Neuron (in vitro differentiated cells): ENCODE data around the gene FRMD4A.

Experiments used
- H2AFZ ChIP-seq: one replicate; pipeline ENCODE4 v1.6.1; 2013; ENCODE audit warnings: low read depth, mild to moderate bottlenecking, inconsistent platforms, low read length, moderate library complexity
- H3K27me3 ChIP-seq: one replicate; pipeline ENCODE4 v1.6.1; 2013; ENCODE audit warnings: low read length; ENCODE audit not compliant: insufficient read depth
- H3K36me3 ChIP-seq: one replicate; pipeline ENCODE4 v1.6.1; 2013; ENCODE audit warnings: low read length; ENCODE audit not compliant: insufficient read depth
- H3K4me1 ChIP-seq: one replicate; pipeline ENCODE4 v1.6.1; 2013; ENCODE audit warnings: low read length; ENCODE audit not compliant: insufficient read depth
- H3K4me3 ChIP-seq: 2 replicates; pipeline ENCODE4 v1.5.1; 2013; ENCODE audit warnings: mild to moderate bottlenecking, low read length, moderate library complexity
- H3K9me3 ChIP-seq: one replicate; pipeline ENCODE4 v1.6.1; 2013; ENCODE audit warnings: low read length

FRMD4A gene

DNA sequence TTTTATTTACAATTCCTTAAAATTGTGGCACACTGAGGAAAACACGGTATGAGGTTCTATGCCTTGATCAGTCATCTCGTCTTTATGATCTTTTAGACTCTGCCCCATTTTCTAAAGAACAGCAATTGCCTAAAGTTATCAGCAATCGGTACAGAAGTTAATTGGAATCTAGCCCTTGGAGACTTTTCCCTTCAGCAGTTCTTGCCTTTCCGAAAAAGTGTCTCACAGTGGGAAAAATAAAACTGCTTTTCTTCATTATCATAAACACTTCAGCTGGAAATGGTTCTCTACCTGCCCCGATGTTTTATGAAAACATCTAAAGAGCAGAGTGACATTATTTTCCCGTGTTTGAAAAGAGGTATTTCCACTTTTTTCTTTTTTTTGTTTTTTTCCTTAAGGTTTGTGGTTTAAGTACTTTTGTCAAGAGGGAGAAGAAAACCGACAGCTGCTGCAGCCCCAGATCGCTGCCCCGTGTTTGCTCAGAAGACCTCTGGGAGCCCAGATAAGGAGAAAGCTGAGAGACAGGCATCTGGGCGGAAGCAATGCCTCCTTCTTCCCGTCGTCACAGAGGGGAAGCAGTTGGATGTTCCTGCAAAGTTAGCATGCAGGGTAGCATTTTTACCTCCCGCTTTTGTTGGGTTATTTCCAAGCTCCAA lies 149.7 kb downstream of the FRMD4A start:
- no peaks in the 10 kb centered on the region for H3K9me3 ChIP-seq

DNA sequence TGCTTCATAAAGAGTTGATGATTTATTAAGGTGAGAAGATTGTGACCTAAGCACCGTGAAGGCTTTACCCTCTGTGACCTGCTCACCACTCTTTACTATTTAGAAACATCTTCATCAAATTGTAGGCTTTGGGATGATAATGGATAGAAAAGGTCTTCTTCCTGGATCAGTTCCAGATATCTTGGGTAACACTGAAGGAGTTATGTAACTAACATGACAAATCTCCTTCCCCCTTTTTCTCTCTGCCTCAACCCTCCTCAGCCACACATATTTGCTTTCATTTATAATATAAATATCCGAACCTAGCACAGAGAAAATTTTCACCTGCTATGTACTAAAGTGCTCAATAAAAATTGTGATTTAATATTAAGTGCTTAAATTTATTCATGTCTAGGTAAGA lies 151.5 kb downstream of the FRMD4A start:
- peaks cover 10% of the 10 kb centered on the region for H3K4me1 ChIP-seq
- no peak overlapping the region for H3K4me3 ChIP-seq
- no peaks in the 10 kb centered on the region for H3K36me3 ChIP-seq
- H3K27me3 ChIP-seq, result no peaks in the 10 kb centered on the region
- H2AFZ ChIP-seq, result no peak overlapping the region
- H3K9me3 ChIP-seq, result no peaks in the 10 kb centered on the region

More for the DNA sequence above, 149.7 kb downstream of the FRMD4A start:
- Histone ChIP-seq H3K4me3 (no peak overlapping the region), H3K4me1 (peaks cover 3% of the 10 kb centered on the region), H2AFZ (no peak overlapping the region), H3K27me3 (no peaks in the 10 kb centered on the region), H3K36me3 (no peaks in the 10 kb centered on the region)

DNA sequence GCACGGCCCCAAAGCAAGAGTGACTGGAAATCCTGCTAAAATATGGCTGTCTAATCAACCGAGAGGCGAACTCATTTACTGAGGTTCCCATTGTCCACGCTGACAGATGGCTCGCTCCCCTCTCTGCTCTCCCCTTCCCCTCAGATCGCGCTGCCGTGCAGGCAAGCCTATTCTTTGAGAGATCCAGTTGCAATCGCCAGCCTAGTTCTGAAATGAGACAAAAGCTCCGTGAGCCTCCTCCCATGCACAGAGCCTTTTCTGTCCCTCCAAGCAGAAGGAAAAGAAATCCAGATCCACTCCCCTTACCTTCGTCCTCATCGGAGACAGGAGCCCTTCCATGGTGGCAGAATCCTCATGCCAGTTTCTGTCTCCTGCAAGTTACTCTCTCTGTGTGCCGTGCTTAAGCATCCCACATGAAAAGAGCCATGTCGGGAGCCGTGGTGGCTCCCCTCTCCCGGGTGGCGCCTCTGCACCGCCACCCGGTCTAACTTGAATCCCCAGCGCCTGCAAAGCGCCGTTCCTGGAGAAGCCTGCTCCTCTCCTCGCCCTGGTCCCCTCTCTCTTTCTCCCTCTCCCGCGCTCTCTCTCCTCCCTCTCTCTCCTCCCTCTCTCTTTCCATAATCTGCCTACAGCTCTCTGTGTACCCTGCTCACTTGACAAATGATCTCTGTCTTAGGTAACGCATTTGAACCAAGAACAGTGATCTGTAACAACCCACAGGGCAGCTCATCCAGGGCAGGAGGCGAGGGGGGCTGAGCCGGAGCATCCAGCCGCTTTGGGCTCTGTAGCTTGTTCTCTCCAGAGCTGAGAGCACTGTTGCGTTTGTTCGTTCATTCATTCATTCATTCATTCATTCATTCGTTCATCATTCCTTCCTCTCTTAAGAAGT lies 156.8 kb downstream of the FRMD4A start:
- Histone ChIP-seq H3K27me3 (no peaks in the 10 kb centered on the region), H3K4me3 (peak overlapping the region; percentile 80), H3K4me1 (peaks cover 48% of the 10 kb centered on the region), H3K36me3 (no peaks in the 10 kb centered on the region), H3K9me3 (no peaks in the 10 kb centered on the region), H2AFZ (peak overlapping the region; percentile 56)

- no peaks in the 10 kb centered on the region for H3K36me3 ChIP-seq
- H3K4me1 ChIP-seq, result peaks cover 54% of the 10 kb centered on the region
- H3K9me3 ChIP-seq, result no peaks in the 10 kb centered on the region
- peak overlapping the region; percentile 80 for H3K4me3 ChIP-seq
- H2AFZ ChIP-seq, result peak overlapping the region; percentile 56
- no peaks in the 10 kb centered on the region for H3K27me3 ChIP-seq
Measured at GRCh38 chr10:14173391-14173705, 157.4 kb downstream of the FRMD4A start.

- Histone ChIP-seq H3K9me3 (no peaks in the 10 kb centered on the region), H3K27me3 (no peaks in the 10 kb centered on the region), H3K4me1 (peaks cover 63% of the 10 kb centered on the region), H3K36me3 (no peaks in the 10 kb centered on the region), H2AFZ (peak overlapping the region; percentile 56), H3K4me3 (peak overlapping the region; percentile 80)
Measured at GRCh38 chr10:14172336-14172950, 158.3 kb downstream of the FRMD4A start.

DNA sequence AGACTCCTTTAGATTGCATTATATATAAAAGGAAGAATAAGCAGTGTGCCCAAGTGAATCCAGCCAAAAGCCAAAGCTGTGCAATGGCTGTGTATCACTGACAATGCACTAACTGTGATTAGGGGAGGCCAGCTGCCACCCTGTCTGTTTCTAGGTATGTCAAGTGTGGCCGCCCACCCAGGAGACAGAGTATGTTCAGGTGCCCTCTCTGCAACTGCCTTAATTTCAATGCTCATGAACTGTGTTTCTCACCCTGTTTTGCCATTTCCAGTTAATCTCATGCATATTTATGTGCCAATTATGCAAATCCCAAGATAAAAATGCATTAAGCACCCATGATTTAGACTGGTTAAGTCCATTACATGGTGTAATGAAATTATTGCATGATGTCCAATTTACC lies 159.4 kb downstream of the FRMD4A start:
- H3K36me3 ChIP-seq, result no peaks in the 10 kb centered on the region
- no peaks in the 10 kb centered on the region for H3K27me3 ChIP-seq
- no peaks in the 10 kb centered on the region for H3K9me3 ChIP-seq
- no peak overlapping the region for H3K4me3 ChIP-seq
- H2AFZ ChIP-seq, result no peak overlapping the region
- H3K4me1 ChIP-seq, result peaks cover 63% of the 10 kb centered on the region

GRCh38 chr10:14163377-14164086 lies 167.2 kb downstream of the FRMD4A start:
- peaks cover 11% of the 10 kb centered on the region for H3K4me1 ChIP-seq
- peaks cover 4% of the 10 kb centered on the region for H3K9me3 ChIP-seq
- no peak overlapping the region for H3K4me3 ChIP-seq
- no peaks in the 10 kb centered on the region for H3K36me3 ChIP-seq
- H3K27me3 ChIP-seq, result no peaks in the 10 kb centered on the region
- H2AFZ ChIP-seq, result no peak overlapping the region

DNA sequence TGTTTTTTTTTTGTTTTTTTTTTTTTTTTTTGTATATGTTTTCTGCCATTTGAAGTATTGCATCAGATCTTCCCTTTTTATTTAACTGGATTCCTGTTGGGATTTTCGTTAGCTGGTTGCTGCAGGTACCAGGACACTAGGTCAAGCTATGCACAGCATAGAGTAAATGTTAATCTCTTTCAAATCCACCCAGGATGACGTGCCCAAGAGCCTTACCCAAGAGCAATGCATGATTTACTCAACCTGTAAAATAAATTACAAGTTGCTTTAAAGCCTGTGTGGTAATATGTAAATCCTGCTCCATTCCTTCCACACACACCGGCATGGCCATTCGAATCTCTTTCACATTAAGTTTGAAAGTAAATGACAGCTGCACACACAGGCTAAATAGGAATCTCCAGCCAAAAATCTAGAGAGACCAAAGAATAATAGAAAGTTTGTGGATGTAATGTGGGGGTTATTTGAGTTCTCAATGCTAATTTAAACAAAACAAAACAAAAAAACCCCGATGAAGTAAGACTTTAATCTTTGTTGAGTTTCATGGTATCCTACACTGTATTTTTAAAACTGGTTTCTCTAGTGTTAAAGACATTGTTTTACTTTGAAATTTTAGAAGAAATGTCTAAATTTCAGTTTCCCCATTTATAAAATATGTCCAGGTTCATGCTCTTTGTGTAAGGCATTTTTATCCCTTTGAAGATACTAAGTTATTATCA lies 167.9 kb downstream of the FRMD4A start:
- H3K9me3 ChIP-seq, result peaks cover 4% of the 10 kb centered on the region
- H3K4me1 ChIP-seq, result peaks cover 4% of the 10 kb centered on the region
- no peaks in the 10 kb centered on the region for H3K36me3 ChIP-seq
- H2AFZ ChIP-seq, result no peak overlapping the region
- no peaks in the 10 kb centered on the region for H3K27me3 ChIP-seq
- H3K4me3 ChIP-seq, result no peak overlapping the region

DNA sequence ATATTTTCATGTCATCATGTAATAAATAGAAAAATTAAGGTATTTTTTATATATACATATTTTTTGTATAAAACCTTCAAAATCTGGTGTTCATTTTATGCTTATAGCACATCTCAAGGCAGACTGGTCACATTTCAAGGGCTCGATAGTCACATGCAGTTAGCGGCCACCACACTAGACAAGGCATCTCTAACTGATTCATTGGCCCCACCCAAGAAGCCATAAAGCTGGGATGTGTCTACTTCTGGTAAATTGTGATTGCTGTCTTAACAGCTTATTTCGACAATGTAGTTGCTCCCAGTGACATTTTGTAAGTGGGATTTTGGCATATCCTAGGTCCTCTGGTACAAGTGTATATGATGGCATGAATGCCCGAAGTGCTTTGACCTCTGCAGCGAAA lies 168.7 kb downstream of the FRMD4A start:
- Histone ChIP-seq H3K9me3 (peaks cover 4% of the 10 kb centered on the region), H3K27me3 (no peaks in the 10 kb centered on the region), H3K4me1 (no peaks in the 10 kb centered on the region), H3K4me3 (no peak overlapping the region), H2AFZ (no peak overlapping the region), H3K36me3 (no peaks in the 10 kb centered on the region)

- no peaks in the 10 kb centered on the region for H3K36me3 ChIP-seq
- peaks cover 5% of the 10 kb centered on the region for H3K9me3 ChIP-seq
- no peaks in the 10 kb centered on the region for H3K4me1 ChIP-seq
- no peak overlapping the region for H3K4me3 ChIP-seq
- H2AFZ ChIP-seq, result no peak overlapping the region
- no peaks in the 10 kb centered on the region for H3K27me3 ChIP-seq
Measured at GRCh38 chr10:14160299-14160698, 170.4 kb downstream of the FRMD4A start.

GRCh38 chr10:14158575-14158974 lies 172.1 kb downstream of the FRMD4A start:
- no peak overlapping the region for H3K4me3 ChIP-seq
- H2AFZ ChIP-seq, result no peak overlapping the region
- H3K27me3 ChIP-seq, result no peaks in the 10 kb centered on the region
- peaks cover 2% of the 10 kb centered on the region for H3K9me3 ChIP-seq
- no peaks in the 10 kb centered on the region for H3K4me1 ChIP-seq
- no peaks in the 10 kb centered on the region for H3K36me3 ChIP-seq

DNA sequence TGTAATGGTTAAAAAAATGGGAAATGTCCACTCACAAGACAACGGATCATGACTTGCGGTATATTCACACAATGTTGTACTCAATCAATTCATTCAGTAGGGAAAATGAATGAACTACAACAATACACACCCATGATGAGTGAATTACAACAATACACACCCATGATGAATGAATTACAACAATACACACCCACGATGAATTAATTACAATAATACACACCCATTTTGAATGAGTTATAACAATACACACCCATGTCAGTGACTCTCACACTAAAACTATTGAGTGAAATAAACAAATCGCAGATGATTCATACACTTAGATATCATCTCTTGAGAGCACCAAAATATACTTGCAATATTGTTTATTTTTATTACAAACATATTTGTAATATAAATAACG lies 174.6 kb downstream of the FRMD4A start:
- H3K36me3 ChIP-seq, result no peaks in the 10 kb centered on the region
- H3K9me3 ChIP-seq, result peaks cover 2% of the 10 kb centered on the region

More for the DNA sequence above, 174.6 kb downstream of the FRMD4A start:
- no peak overlapping the region for H2AFZ ChIP-seq
- no peaks in the 10 kb centered on the region for H3K4me1 ChIP-seq
- no peaks in the 10 kb centered on the region for H3K27me3 ChIP-seq
- no peak overlapping the region for H3K4me3 ChIP-seq
